CD4-positive, alpha-beta T cell treated with Interleukin-17A for 4 hours (primary cell): ENCODE measurements around the gene AQP1.

Experiments
- DNase-seq: peaks from one replicate; pipeline ENCODE4 v3.0.0-alpha.2; 2020; ENCODE audit warnings: mixed read lengths

Gene AQP1

GRCh38 chr7:30938435-30939316 is 27.0 kb downstream of the AQP1 start:
- DNase-seq: peak; percentile 71

- no peak for DNase-seq
Measured at GRCh38 chr7:30941582-30942323, 30.1 kb downstream of the AQP1 start.

GRCh38 chr7:30950197-30950596 is 38.5 kb downstream of the AQP1 start:
- no peak for DNase-seq

- DNase-seq: no peak
Measured at GRCh38 chr7:30954914-30955313, 43.3 kb downstream of the AQP1 start.

- no peak for DNase-seq
Measured at GRCh38 chr7:30956704-30957103, 45.1 kb downstream of the AQP1 start.

- DNase-seq: no peak
Measured at GRCh38 chr7:30963842-30964241, 52.2 kb downstream of the AQP1 start, which contains the start of gene GHRHR. GHRHR (plus strand) TSS chr7:30963953; CDS start chr7:30964069, 116 bp downstream.

- DNase-seq: no peak
Measured at GRCh38 chr7:30965372-30965771, 53.7 kb downstream of the AQP1 start.

- no peak for DNase-seq
Measured at GRCh38 chr7:30965883-30966282, 54.2 kb downstream of the AQP1 start.

- no peak for DNase-seq
Measured at GRCh38 chr7:30968294-30968693, 56.6 kb downstream of the AQP1 start.

- DNase-seq: no peak
Measured at GRCh38 chr7:30968747-30969603, 57.3 kb downstream of the AQP1 start.

GRCh38 chr7:30969604-30969970 is 57.9 kb downstream of the AQP1 start:
- DNase-seq: no peak

GRCh38 chr7:30970074-30970473 is 58.4 kb downstream of the AQP1 start:
- DNase-seq: no peak

- no peak for DNase-seq
Measured at GRCh38 chr7:30970594-30971094, 59.0 kb downstream of the AQP1 start.

- no peak for DNase-seq
Measured at GRCh38 chr7:30971440-30971839, 59.8 kb downstream of the AQP1 start.

- no peak for DNase-seq
Measured at GRCh38 chr7:30971840-30972563, 60.3 kb downstream of the AQP1 start.

GRCh38 chr7:30973292-30973691 is 61.6 kb downstream of the AQP1 start:
- DNase-seq: no peak

GRCh38 chr7:30973791-30974604 is 62.3 kb downstream of the AQP1 start:
- no peak for DNase-seq

GRCh38 chr7:30974605-30975255 is 63.1 kb downstream of the AQP1 start:
- no peak for DNase-seq
